ENCODE data around the gene ARMC9. TPM values are rescaled to one million over a fixed set of nuclear protein-coding genes. Genes with fewer than 3 reads are reported as not detected.
A peak's percentile ranks its signal among the peaks of the same experiment; 100 is the strongest.

The ARMC9 gene
- total RNA-seq, 1 donor from 2014 or later: 3.3 TPM

GRCh38 chr2:231388725-231389346 lies 190.4 kb downstream of the ARMC9 start:
- H3K4me3 ChIP-seq: no peak overlapping the region
- peak overlapping the region; percentile 11 to 44 for H3K27ac ChIP-seq
- no peaks in the 10 kb centered on the region for H3K36me3 ChIP-seq
- no peaks in the 10 kb centered on the region for H3K27me3 ChIP-seq
- no peak for DNase-seq (ENCODE audit: low spot score in 2 of 2)
- intact Hi-C loops (cut with DNase I): no loop called here
- TF ChIP-seq, protein P1, sequence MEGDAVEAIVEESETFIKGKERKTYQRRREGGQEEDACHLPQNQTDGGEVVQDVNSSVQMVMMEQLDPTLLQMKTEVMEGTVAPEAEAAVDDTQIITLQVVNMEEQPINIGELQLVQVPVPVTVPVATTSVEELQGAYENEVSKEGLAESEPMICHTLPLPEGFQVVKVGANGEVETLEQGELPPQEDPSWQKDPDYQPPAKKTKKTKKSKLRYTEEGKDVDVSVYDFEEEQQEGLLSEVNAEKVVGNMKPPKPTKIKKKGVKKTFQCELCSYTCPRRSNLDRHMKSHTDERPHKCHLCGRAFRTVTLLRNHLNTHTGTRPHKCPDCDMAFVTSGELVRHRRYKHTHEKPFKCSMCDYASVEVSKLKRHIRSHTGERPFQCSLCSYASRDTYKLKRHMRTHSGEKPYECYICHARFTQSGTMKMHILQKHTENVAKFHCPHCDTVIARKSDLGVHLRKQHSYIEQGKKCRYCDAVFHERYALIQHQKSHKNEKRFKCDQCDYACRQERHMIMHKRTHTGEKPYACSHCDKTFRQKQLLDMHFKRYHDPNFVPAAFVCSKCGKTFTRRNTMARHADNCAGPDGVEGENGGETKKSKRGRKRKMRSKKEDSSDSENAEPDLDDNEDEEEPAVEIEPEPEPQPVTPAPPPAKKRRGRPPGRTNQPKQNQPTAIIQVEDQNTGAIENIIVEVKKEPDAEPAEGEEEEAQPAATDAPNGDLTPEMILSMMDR (IDR thresholded peaks at IDR 0.05): no peak
- H3K9me3 ChIP-seq: no peaks in the 10 kb centered on the region
- H3K4me1 ChIP-seq: peaks cover 0 to 2% of the 10 kb centered on the region in 2 donors

GRCh38 chr2:231390667-231391066 lies 192.2 kb downstream of the ARMC9 start:
- Histone ChIP-seq H3K4me3 (no peak overlapping the region), H3K36me3 (no peaks in the 10 kb centered on the region), H3K9me3 (no peaks in the 10 kb centered on the region), H3K27ac (no peak overlapping the region), H3K4me1 (peaks cover 0 to 2% of the 10 kb centered on the region in 2 donors), H3K27me3 (no peaks in the 10 kb centered on the region)
- intact Hi-C loops (cut with DNase I): no loop called here
- TF ChIP-seq, protein P1 (IDR thresholded peaks at IDR 0.05): no peak
- no peak for DNase-seq (ENCODE audit: low spot score in 2 of 2)

DNA sequence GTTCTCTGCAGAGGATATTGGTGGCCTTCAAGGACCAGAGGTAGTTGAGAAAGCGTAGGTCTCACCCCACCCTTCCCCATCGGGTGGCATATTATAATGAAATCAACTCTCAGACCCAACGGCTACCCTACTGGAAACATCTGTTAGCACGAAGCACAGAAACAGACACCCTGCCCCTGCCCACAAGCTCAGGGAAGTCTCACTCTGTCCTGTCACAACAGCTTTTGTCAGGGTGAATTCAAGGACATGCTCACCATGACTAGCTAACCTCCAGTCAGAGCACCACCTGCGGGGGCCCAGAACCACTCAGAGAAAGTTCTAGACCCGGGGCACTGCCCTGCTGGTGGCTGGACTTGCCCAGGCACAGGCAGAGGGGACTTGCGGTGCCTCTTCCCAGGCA lies 193.6 kb downstream of the ARMC9 start:
- TF ChIP-seq, protein P1 (IDR thresholded peaks at IDR 0.05): no peak
- no peaks in the 10 kb centered on the region for H3K9me3 ChIP-seq
- H3K4me3 ChIP-seq: no peak overlapping the region
- H3K27ac ChIP-seq: no peak overlapping the region
- intact Hi-C loops (cut with DNase I): no loop called here
- no peaks in the 10 kb centered on the region for H3K27me3 ChIP-seq
- peaks cover 0 to 2% of the 10 kb centered on the region in 2 donors for H3K4me1 ChIP-seq
- no peak for DNase-seq (ENCODE audit: low spot score in 2 of 2)
- no peaks in the 10 kb centered on the region for H3K36me3 ChIP-seq

GRCh38 chr2:231392431-231393148 lies 194.2 kb downstream of the ARMC9 start:
- H3K9me3 ChIP-seq: no peaks in the 10 kb centered on the region
- no peak overlapping the region for H3K27ac ChIP-seq
- H3K4me3 ChIP-seq: no peak overlapping the region
- H3K36me3 ChIP-seq: no peaks in the 10 kb centered on the region
- TF ChIP-seq, protein P1 (IDR thresholded peaks at IDR 0.05): no peak
- no peaks in the 10 kb centered on the region for H3K27me3 ChIP-seq
- H3K4me1 ChIP-seq: peaks cover 0 to 2% of the 10 kb centered on the region in 2 donors
- intact Hi-C loops (cut with DNase I): no loop called here
- DNase-seq (ENCODE audit: low spot score in 2 of 2): no peak

GRCh38 chr2:231393149-231394131 lies 195.0 kb downstream of the ARMC9 start:
- no peaks in the 10 kb centered on the region for H3K36me3 ChIP-seq
- H3K4me1 ChIP-seq: no peaks in the 10 kb centered on the region
- H3K27me3 ChIP-seq: no peaks in the 10 kb centered on the region
- intact Hi-C loops (cut with DNase I): no loop called here
- H3K4me3 ChIP-seq: no peak overlapping the region
- no peak for DNase-seq (ENCODE audit: low spot score in 2 of 2)
- H3K27ac ChIP-seq: no peak overlapping the region
- no peaks in the 10 kb centered on the region for H3K9me3 ChIP-seq
- TF ChIP-seq, protein P1 (IDR thresholded peaks at IDR 0.05): no peak
